GM19193 (cell line): ENCODE measurements around the gene BMP2.

Experiments used
- POLR2A ChIP-seq: IDR thresholded peaks from 4 replicates; pipeline ENCODE4 v1.6.1; 2011; ENCODE audit not compliant: insufficient read depth, insufficient read length; ENCODE audit errors: extremely low read depth

Gene BMP2

GRCh38 chr20:6767536-6768227, at the start of gene BMP2:
TSS of gene BMP2 (plus strand) at chr20:6767686. CDS start at chr20:6770127, 2,441 bp downstream.
- no peak for TF ChIP-seq POLR2A

- TF ChIP-seq POLR2A = no peak
Observed at GRCh38 chr20:6718662-6719368, 48.7 kb upstream of the BMP2 start.

- no peak for TF ChIP-seq POLR2A
Observed at GRCh38 chr20:6719369-6719721, 48.1 kb upstream of the BMP2 start.

GRCh38 chr20:6726761-6727160, 40.7 kb upstream of the BMP2 start:
- TF ChIP-seq POLR2A = no peak

- TF ChIP-seq POLR2A = no peak
Observed at GRCh38 chr20:6730672-6731328, 36.7 kb upstream of the BMP2 start.

GRCh38 chr20:6732001-6732447, 35.5 kb upstream of the BMP2 start:
- no peak for TF ChIP-seq POLR2A

- TF ChIP-seq POLR2A = no peak
Observed at GRCh38 chr20:6732851-6733250, 34.6 kb upstream of the BMP2 start.

GRCh38 chr20:6733965-6734364, 33.5 kb upstream of the BMP2 start:
- TF ChIP-seq POLR2A = no peak

GRCh38 chr20:6735942-6736845, 31.3 kb upstream of the BMP2 start:
- no peak for TF ChIP-seq POLR2A

GRCh38 chr20:6739406-6739805, 28.1 kb upstream of the BMP2 start:
- TF ChIP-seq POLR2A = no peak

GRCh38 chr20:6740096-6740495, 27.4 kb upstream of the BMP2 start:
- no peak for TF ChIP-seq POLR2A

GRCh38 chr20:6744180-6744579, 23.3 kb upstream of the BMP2 start:
- TF ChIP-seq POLR2A = no peak

GRCh38 chr20:6744805-6745204, 22.7 kb upstream of the BMP2 start:
- TF ChIP-seq POLR2A = no peak

- TF ChIP-seq POLR2A = no peak
Observed at GRCh38 chr20:6746901-6747609, 20.4 kb upstream of the BMP2 start.
